ENCODE data around the gene PSMA7. TPM values are rescaled to one million over a fixed set of nuclear protein-coding genes. Genes with fewer than 3 reads are reported as not detected.

PSMA7 gene
- total and polyA plus RNA-seq, 2 donors from 2014 or later: 190 to 315 TPM

GRCh38 chr20:62159052-62159451 is 15.9 kb upstream of the PSMA7 start:
- H3K9me3 ChIP-seq (ENCODE audit: control insufficient read depth in 2 of 3, insufficient read depth in 1 of 3, low read length in 3 of 3): no peaks in the 10 kb centered on the region
- H3K27me3 ChIP-seq (ENCODE audit: control insufficient read depth, insufficient read depth, low read length): no peaks in the 10 kb centered on the region
- FAIRE-seq (no peak), DNase-seq (no peak)
- intact Hi-C loops (cut with DNase I): no loop called here
- no peak for TF ChIP-seq CTCF (IDR thresholded peaks at IDR 0.05; ENCODE audit: borderline replicate concordance, extremely low read depth, insufficient read depth)
- H3K4me3 ChIP-seq (ENCODE audit: low read length in 3 of 3): no peak overlapping the region
- H3K36me3 ChIP-seq (ENCODE audit: control insufficient read depth in 2 of 3, insufficient read depth in 3 of 3, low read length in 3 of 3): peaks cover 0 to 24% (median 8%) of the 10 kb centered on the region in 3 donors
- H3K4me1 ChIP-seq (ENCODE audit: control insufficient read depth in 2 of 3, insufficient read depth in 2 of 3, low read depth in 1 of 3, low read length in 3 of 3): peaks cover 0 to 15% (median 3%) of the 10 kb centered on the region in 3 donors
- H3K27ac ChIP-seq (ENCODE audit: low read depth in 2 of 2, low read length in 2 of 2): no peak overlapping the region
- H3K9ac ChIP-seq (ENCODE audit: low read length in 3 of 3): no peak overlapping the region

GRCh38 chr20:62158541-62158940 is 15.3 kb upstream of the PSMA7 start:
- no peaks in the 10 kb centered on the region for H3K9me3 ChIP-seq (ENCODE audit: control insufficient read depth in 2 of 3, insufficient read depth in 1 of 3, low read length in 3 of 3)
- intact Hi-C loops (cut with DNase I): no loop called here
- peaks cover 0 to 15% (median 3%) of the 10 kb centered on the region in 3 donors for H3K4me1 ChIP-seq (ENCODE audit: control insufficient read depth in 2 of 3, insufficient read depth in 2 of 3, low read depth in 1 of 3, low read length in 3 of 3)
- DNase-seq (no peak), FAIRE-seq (no peak)
- no peaks in the 10 kb centered on the region for H3K27me3 ChIP-seq (ENCODE audit: control insufficient read depth, insufficient read depth, low read length)
- H3K27ac ChIP-seq (ENCODE audit: low read depth in 2 of 2, low read length in 2 of 2): no peak overlapping the region
- no peak overlapping the region for H3K9ac ChIP-seq (ENCODE audit: low read length in 3 of 3)
- H3K4me3 ChIP-seq (ENCODE audit: low read length in 3 of 3): no peak overlapping the region
- TF ChIP-seq CTCF (IDR thresholded peaks at IDR 0.05; ENCODE audit: borderline replicate concordance, extremely low read depth, insufficient read depth): no peak
- peaks cover 0 to 19% (median 8%) of the 10 kb centered on the region in 3 donors for H3K36me3 ChIP-seq (ENCODE audit: control insufficient read depth in 2 of 3, insufficient read depth in 3 of 3, low read length in 3 of 3)

GRCh38 chr20:62158088-62158400 is 14.8 kb upstream of the PSMA7 start:
- H3K27ac ChIP-seq (ENCODE audit: low read depth in 2 of 2, low read length in 2 of 2): no peak overlapping the region
- peaks cover 0 to 15% (median 3%) of the 10 kb centered on the region in 3 donors for H3K4me1 ChIP-seq (ENCODE audit: control insufficient read depth in 2 of 3, insufficient read depth in 2 of 3, low read depth in 1 of 3, low read length in 3 of 3)
- no peak overlapping the region for H3K9ac ChIP-seq (ENCODE audit: low read length in 3 of 3)
- no peak for DNase-seq
- TF ChIP-seq CTCF (IDR thresholded peaks at IDR 0.05; ENCODE audit: borderline replicate concordance, extremely low read depth, insufficient read depth): no peak
- no peaks in the 10 kb centered on the region for H3K27me3 ChIP-seq (ENCODE audit: control insufficient read depth, insufficient read depth, low read length)
- intact Hi-C loops (cut with DNase I): no loop called here
- H3K36me3 ChIP-seq (ENCODE audit: control insufficient read depth in 2 of 3, insufficient read depth in 3 of 3, low read length in 3 of 3): peaks cover 0 to 18% (median 8%) of the 10 kb centered on the region in 3 donors
- no peaks in the 10 kb centered on the region for H3K9me3 ChIP-seq (ENCODE audit: control insufficient read depth in 2 of 3, insufficient read depth in 1 of 3, low read length in 3 of 3)
- no peak overlapping the region for H3K4me3 ChIP-seq (ENCODE audit: low read length in 3 of 3)
- FAIRE-seq: no peak
